Ascending aorta (tissue), 2 donors: ENCODE measurements around the gene ADCK1. TPM values are rescaled to one million over a fixed set of nuclear protein-coding genes. Genes with fewer than 3 reads are reported as not detected.

Experiments
- DNase-seq, 2 donors: peaks; one replicate each; pipeline ENCODE4 v3.0.0-alpha.2; 2019; ENCODE audit warnings: low spot score in 2 of 2
- H3K27ac ChIP-seq, 2 donors: fragments of 200-600 bp; sonication (generic); one replicate each; pipeline ENCODE4 v1.5.1; 2016 to 2017; ENCODE audit warnings: mild to moderate bottlenecking in 1 of 2
- H3K27me3 ChIP-seq: fragments of 200-600 bp; sonication (generic); one replicate; pipeline ENCODE4 v1.5.1; 2017
- H3K36me3 ChIP-seq, 2 donors: fragments of 200-600 bp; sonication (generic); one replicate each; pipeline ENCODE4 v1.5.1; 2016
- H3K4me1 ChIP-seq, 2 donors: fragments of 200-600 bp; sonication (generic); one replicate each; pipeline ENCODE4 v1.5.1; 2016 to 2017; ENCODE audit warnings: mild to moderate bottlenecking in 1 of 2
- H3K4me3 ChIP-seq, 2 donors: fragments of 200-600 bp; sonication (generic); one replicate each; pipeline ENCODE4 v1.5.1; 2016 to 2017; ENCODE audit warnings: mild to moderate bottlenecking in 1 of 2
- H3K9me3 ChIP-seq, 2 donors: fragments of 200-600 bp; sonication (generic); one replicate each; pipeline ENCODE4 v1.5.1; 2016
- intact Hi-C: fragments of 100-400 bp; cut with DNase I; formaldehyde crosslinking; loops from one replicate; pipeline ENCODE4 v1.15.1; 2023
- total RNA-seq: library from RNA; depleted of rRNA; stranded (reverse); fragments of >200 nt; gene quantifications from one replicate; pipeline ENCODE4 v1.1.0, GENCODE V29; 2016
- TF ChIP-seq, protein P1 (sequence below), 3 experiments: fragments of 200-600 bp in 2 of 3; fragments of 450-650 bp in 1 of 3; sonication (generic) in 2 of 3; IDR thresholded peaks; one replicate each; pipeline ENCODE4 v1.5.1; 2016 to 2019; ENCODE audit warnings: antibody characterized with exemption in 3 of 3, mild to moderate bottlenecking in 1 of 3, moderate library complexity in 1 of 3

ADCK1 gene
- total RNA-seq, 1 donor from 2014 or later: 0.43 TPM

DNA sequence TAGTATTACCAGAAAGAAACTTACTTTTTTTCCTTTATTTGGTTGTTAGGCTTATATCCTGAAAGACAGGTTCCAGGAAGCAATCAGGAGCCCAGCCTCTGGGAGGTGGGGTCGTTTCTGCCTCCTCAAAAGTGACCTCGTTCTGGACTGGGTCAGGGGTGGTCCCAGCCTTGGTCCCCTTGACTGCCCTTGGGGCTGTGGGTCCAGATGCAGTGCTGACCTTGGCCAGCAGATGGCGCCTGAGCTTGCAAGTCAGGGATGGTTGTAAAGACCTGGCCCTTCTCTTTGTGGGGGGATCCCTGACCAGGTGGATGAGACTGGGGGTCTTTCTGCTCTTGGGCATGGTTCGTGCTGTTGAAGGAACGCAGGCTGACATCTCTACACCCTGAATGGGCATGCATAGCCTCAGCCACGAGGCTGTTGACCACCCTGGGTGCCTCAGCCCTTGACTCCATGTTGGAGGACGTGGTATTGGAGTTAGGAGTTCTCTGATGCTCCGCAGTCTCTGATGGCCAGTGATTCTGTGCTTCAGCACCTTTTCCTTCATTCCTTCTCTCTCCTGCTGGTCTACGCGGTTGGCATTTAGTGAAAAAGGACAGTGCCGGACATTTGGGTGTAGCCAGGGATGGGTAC lies 62.4 kb downstream of the ADCK1 start:
- TF ChIP-seq, protein P1, sequence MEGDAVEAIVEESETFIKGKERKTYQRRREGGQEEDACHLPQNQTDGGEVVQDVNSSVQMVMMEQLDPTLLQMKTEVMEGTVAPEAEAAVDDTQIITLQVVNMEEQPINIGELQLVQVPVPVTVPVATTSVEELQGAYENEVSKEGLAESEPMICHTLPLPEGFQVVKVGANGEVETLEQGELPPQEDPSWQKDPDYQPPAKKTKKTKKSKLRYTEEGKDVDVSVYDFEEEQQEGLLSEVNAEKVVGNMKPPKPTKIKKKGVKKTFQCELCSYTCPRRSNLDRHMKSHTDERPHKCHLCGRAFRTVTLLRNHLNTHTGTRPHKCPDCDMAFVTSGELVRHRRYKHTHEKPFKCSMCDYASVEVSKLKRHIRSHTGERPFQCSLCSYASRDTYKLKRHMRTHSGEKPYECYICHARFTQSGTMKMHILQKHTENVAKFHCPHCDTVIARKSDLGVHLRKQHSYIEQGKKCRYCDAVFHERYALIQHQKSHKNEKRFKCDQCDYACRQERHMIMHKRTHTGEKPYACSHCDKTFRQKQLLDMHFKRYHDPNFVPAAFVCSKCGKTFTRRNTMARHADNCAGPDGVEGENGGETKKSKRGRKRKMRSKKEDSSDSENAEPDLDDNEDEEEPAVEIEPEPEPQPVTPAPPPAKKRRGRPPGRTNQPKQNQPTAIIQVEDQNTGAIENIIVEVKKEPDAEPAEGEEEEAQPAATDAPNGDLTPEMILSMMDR (IDR thresholded peaks at IDR 0.05): peak; percentile 50 to 92 (median 82)
- H3K4me3 ChIP-seq: no peak overlapping the region
- peak in 1 of 2 donors; percentile 79 for DNase-seq

DNA sequence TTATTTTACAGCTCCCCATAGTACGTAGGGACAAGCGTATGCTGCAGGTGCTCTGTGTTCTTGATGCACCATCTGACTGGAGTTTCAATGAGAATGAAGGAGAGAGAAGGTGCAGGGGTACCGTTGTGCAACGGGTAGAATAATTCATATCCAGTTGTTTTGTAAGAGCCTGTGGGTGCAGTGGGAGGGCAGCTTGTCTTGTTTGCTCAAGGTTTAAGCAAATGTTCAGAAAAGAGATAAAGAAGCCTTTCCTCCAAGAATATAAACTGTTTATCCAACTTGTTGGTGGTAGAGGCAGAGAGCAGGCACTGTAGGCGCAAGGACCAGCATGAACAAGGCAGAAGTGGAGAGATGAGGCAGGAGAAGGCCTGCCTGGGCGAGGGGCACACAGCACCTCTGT lies 64.2 kb downstream of the ADCK1 start:
- intact Hi-C loops: no loop called here
- Histone ChIP-seq H3K4me3 (no peak overlapping the region), H3K27me3 (no peaks in the 10 kb centered on the region), H3K4me1 (no peaks in the 10 kb centered on the region), H3K9me3 (no peaks in the 10 kb centered on the region), H3K27ac (no peak overlapping the region), H3K36me3 (no peaks in the 10 kb centered on the region)
- TF ChIP-seq, protein P1 (IDR thresholded peaks at IDR 0.05): no peak
- DNase-seq: no peak

More for the DNA sequence above, 62.4 kb downstream of the ADCK1 start:
- no peaks in the 10 kb centered on the region for H3K27me3 ChIP-seq
- no peaks in the 10 kb centered on the region for H3K9me3 ChIP-seq
- H3K27ac ChIP-seq: no peak overlapping the region
- H3K36me3 ChIP-seq: no peaks in the 10 kb centered on the region
- intact Hi-C loops: no loop called here
- H3K4me1 ChIP-seq: no peaks in the 10 kb centered on the region

DNA sequence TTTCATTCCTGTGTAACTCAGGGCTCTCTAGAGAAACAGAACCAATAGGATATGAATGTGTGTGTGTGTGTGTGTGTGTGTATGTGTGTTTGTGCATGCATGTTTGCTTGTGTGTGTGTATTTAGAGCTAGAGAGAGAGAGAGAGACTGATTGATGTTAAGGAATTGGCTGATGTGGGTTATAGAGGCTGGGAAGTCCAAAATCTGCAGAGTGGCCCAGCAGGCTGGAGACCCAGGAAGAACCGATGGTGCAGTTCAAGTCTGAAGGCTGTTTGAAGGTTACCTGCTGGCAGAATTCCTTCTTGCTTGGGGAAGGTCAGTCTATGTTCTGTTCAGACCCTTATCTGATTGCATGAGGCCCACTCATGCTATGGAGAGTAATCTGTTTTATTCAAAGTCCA lies 64.7 kb downstream of the ADCK1 start:
- no peak overlapping the region for H3K27ac ChIP-seq
- no peaks in the 10 kb centered on the region for H3K27me3 ChIP-seq
- H3K36me3 ChIP-seq: no peaks in the 10 kb centered on the region
- H3K4me3 ChIP-seq: no peak overlapping the region
- no peaks in the 10 kb centered on the region for H3K9me3 ChIP-seq
- TF ChIP-seq, protein P1 (IDR thresholded peaks at IDR 0.05): no peak
- DNase-seq: no peak
- intact Hi-C loops: no loop called here
- H3K4me1 ChIP-seq: no peaks in the 10 kb centered on the region

DNA sequence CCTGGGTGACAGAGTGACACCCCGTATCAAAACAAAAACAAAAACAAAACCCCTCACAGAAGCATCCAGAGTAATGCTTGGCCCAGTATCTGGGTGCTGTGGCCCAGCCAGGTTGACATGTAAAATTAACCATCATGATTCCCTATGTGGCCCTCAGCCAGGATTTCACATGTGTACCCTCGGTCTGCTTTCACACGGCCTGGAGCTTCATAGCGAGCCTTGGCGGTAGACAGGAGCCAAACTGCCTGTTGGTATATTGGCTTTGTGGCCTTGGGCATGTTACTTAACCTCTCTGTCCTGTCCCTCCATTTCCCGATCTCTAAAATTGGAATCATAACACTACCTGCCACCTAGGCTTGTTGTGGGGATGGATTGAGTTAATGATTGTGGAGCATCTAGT lies 65.5 kb downstream of the ADCK1 start:
- H3K36me3 ChIP-seq: no peaks in the 10 kb centered on the region
- H3K4me1 ChIP-seq: no peaks in the 10 kb centered on the region
- no peak overlapping the region for H3K27ac ChIP-seq
- H3K9me3 ChIP-seq: no peaks in the 10 kb centered on the region
- no peak overlapping the region for H3K4me3 ChIP-seq
- no peak for DNase-seq
- no peaks in the 10 kb centered on the region for H3K27me3 ChIP-seq
- intact Hi-C loops: no loop called here
- TF ChIP-seq, protein P1 (IDR thresholded peaks at IDR 0.05): no peak

DNA sequence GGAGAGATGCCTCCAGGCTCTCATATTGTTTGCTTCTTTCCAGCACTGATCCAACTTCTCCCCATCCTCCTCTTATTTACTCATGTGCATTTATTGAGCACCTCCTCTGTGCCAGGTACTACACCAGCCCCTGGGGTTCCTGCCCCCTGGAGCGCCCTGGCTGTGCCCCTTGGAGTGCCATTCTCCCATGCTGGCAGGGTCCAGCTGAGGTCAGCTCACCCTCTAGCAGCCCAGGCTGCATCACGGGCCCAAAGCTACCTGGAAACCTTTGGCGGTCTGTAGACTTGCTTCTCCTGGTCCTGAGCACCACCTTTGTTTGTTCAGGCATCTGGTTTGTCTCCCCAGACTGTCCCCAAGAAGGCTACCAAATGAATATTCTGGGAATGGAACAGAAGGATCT lies 67.0 kb downstream of the ADCK1 start:
- TF ChIP-seq, protein P1 (IDR thresholded peaks at IDR 0.05): no peak
- Histone ChIP-seq H3K9me3 (no peaks in the 10 kb centered on the region), H3K36me3 (no peaks in the 10 kb centered on the region), H3K4me3 (no peak overlapping the region), H3K4me1 (no peaks in the 10 kb centered on the region), H3K27me3 (no peaks in the 10 kb centered on the region), H3K27ac (no peak overlapping the region)
- no peak for DNase-seq
- intact Hi-C loops: no loop called here

DNA sequence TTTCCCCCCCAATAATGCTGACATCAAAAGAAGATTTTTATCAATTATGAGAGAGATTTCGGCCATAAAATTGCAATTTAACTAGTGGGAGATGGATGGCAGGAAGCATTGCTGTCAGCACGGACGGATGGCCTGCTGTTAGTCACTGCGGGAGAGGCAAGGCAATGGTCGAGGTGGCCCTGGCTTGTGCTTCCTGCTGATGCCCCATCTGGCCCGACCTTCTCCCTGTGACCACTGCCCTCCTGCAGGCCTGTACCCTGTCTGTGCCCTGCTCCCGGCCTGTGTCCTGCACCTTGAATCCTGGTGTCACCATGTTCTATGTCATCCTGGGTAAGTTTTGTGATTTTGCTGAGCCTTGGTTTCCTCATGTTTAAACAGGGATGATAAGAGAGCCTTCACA lies 67.6 kb downstream of the ADCK1 start:
- intact Hi-C loops: no loop called here
- Histone ChIP-seq H3K27ac (no peak overlapping the region), H3K4me3 (no peak overlapping the region), H3K9me3 (no peaks in the 10 kb centered on the region), H3K4me1 (no peaks in the 10 kb centered on the region), H3K36me3 (no peaks in the 10 kb centered on the region), H3K27me3 (no peaks in the 10 kb centered on the region)
- DNase-seq: no peak
- TF ChIP-seq, protein P1 (IDR thresholded peaks at IDR 0.05): no peak
